GM18526 (cell line): ENCODE data around the gene PGLYRP3.

Source experiments
- POLR2A ChIP-seq: IDR thresholded peaks from 3 replicates; pipeline ENCODE4 v1.6.1; 2011; ENCODE audit not compliant: insufficient read length; ENCODE audit errors: extremely low read depth

Gene PGLYRP3

GRCh38 chr1:153251988-153252387 is 60.8 kb downstream of the PGLYRP3 start:
- no peak for TF ChIP-seq POLR2A

DNA sequence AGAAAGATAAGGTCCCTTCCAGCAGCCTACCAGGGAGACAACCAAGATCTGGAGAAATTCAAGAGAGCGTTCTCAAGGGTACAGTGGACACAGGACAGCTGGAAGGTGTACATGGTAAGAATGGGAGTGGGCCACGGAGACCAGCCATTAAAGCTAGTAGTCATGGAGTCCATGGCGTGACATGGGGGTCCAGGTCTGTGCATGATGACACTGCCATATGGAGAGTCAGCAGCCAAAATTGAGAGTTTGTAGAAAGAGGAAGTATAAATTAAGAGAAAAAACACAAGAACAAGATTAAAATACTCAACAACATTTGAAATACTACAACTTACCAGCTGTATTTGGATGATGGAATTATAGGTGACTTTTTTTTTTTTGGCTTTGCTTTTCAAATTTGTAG is 61.2 kb downstream of the PGLYRP3 start:
- TF ChIP-seq POLR2A = no peak

DNA sequence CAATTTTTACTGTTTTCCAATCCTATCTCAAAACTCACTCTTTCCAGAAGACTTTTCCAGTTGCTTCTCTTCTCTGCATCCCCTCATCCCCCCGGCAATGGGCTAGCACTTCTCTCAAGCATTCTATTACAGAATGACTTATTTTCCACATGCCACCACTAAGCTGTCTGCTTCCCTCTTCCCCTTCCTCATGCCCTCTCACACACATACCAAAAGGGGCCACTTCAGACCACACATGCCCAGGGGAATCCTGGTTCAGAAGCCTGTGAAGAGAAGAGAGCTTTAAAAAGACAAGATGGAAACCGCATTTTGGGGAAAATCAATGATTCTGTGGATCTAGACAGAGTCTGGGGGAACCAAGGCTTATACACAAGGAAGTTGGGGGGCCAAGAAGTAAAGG is 61.7 kb downstream of the PGLYRP3 start:
- TF ChIP-seq POLR2A = no peak

- TF ChIP-seq POLR2A = no peak
Observed at GRCh38 chr1:153250166-153250565, 62.6 kb downstream of the PGLYRP3 start.

DNA sequence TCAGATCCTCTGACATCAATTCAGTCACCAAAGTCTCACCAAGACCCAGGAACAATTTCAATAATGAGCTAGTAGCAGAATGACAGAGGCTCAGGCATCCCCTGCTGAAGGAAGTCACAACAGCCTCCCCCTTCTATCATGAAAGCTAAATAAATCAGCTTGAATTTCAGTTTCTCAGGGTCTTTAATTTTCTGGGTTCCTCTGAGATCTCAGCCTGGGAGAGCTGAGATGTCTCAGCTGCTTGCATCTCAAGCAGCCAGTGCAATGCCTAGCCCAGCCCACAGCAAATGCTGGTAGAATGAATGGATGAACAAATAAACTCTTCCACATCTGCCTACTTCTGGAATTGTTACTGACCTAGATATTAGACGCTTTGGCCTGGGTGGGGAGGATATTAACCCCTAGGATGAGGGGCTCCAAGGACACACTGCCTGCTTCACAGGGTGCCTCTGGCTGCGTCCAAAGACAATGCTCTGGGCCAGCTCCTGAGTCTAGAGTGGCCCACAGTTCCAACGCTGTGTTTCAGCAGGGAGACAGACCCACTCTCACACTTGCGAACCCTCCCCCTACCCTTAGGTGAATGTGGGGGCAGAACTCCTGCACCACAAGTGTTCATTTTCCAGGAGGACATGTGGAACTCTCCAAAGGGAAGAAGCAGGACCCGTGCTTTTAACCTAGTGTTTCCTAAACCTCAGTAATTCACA is 64.4 kb downstream of the PGLYRP3 start:
- no peak for TF ChIP-seq POLR2A
